Stimulated activated CD4-positive, alpha-beta T cell treated with anti-CD3 and anti-CD28 coated beads, Interleukin-4, amount 100 ng/mL, for 24 hours (primary cell): ENCODE results near the gene DCAF6.

Source experiments
- DNase-seq: peaks from one replicate; pipeline ENCODE4 v3.0.0-alpha.2; 2020

The DCAF6 gene

GRCh38 chr1:168088511-168089325 lies 152.2 kb downstream of the DCAF6 start:
- DNase-seq = no peak

- no peak for DNase-seq
Observed at GRCh38 chr1:168089326-168089978, 153.0 kb downstream of the DCAF6 start.

GRCh38 chr1:168089979-168090337 lies 153.5 kb downstream of the DCAF6 start:
- no peak for DNase-seq

GRCh38 chr1:168090395-168090794 lies 153.9 kb downstream of the DCAF6 start:
- DNase-seq = no peak

- no peak for DNase-seq
Observed at GRCh38 chr1:168091063-168091462, 154.6 kb downstream of the DCAF6 start.

GRCh38 chr1:168091720-168092550 lies 155.5 kb downstream of the DCAF6 start:
- DNase-seq = no peak

- no peak for DNase-seq
Observed at GRCh38 chr1:168092566-168093355, 156.3 kb downstream of the DCAF6 start.

- DNase-seq = no peak
Observed at GRCh38 chr1:168093616-168094015, 157.1 kb downstream of the DCAF6 start.

- DNase-seq = no peak
Observed at GRCh38 chr1:168095476-168095875, 159.0 kb downstream of the DCAF6 start.

GRCh38 chr1:168096296-168097165 lies 160.0 kb downstream of the DCAF6 start:
- DNase-seq = no peak

- DNase-seq = no peak
Observed at GRCh38 chr1:168097921-168098528, 161.5 kb downstream of the DCAF6 start.

GRCh38 chr1:168098534-168099320 lies 162.2 kb downstream of the DCAF6 start:
- DNase-seq = no peak

GRCh38 chr1:168099337-168099801 lies 162.9 kb downstream of the DCAF6 start:
- DNase-seq = no peak

GRCh38 chr1:168100315-168101002 lies 164.0 kb downstream of the DCAF6 start:
- no peak for DNase-seq

GRCh38 chr1:168101336-168101735 lies 164.9 kb downstream of the DCAF6 start:
- DNase-seq = no peak

- DNase-seq = no peak
Observed at GRCh38 chr1:168102487-168102886, 166.0 kb downstream of the DCAF6 start.

- DNase-seq = no peak
Observed at GRCh38 chr1:168104535-168104934, 168.1 kb downstream of the DCAF6 start.

- DNase-seq = no peak
Observed at GRCh38 chr1:168105846-168106245, 169.4 kb downstream of the DCAF6 start.

- DNase-seq = no peak
Observed at GRCh38 chr1:168106274-168106673, 169.8 kb downstream of the DCAF6 start.
